Cardiac fibroblast (primary cell): ENCODE data around the gene PRR27.

Experiments
- DNase-seq, 2 donors: peaks; one replicate each; pipeline versions ENCODE4 v3.0.0 to v3.0.0-alpha.2; 2010; ENCODE audit warnings: low read depth in 2 of 2
- H3K4me3 ChIP-seq, 2 donors: replicated peaks in 1 of 2; 1 replicate in 1 of 2; 2 replicates in 1 of 2; pipeline ENCODE4 v1.5.1; 2011; ENCODE audit warnings: low read depth in 2 of 2, low read length in 2 of 2, mild to moderate bottlenecking in 2 of 2, moderate library complexity in 1 of 2
- CTCF ChIP-seq: IDR thresholded peaks from one replicate; pipeline ENCODE4 v1.5.1; 2011; ENCODE audit warnings: low read depth, mild to moderate bottlenecking, low read length, inconsistent platforms

Gene PRR27

GRCh38 chr4:70182517-70183167 lies 28.6 kb downstream of the PRR27 start:
- no peak overlapping the region for H3K4me3 ChIP-seq

DNA sequence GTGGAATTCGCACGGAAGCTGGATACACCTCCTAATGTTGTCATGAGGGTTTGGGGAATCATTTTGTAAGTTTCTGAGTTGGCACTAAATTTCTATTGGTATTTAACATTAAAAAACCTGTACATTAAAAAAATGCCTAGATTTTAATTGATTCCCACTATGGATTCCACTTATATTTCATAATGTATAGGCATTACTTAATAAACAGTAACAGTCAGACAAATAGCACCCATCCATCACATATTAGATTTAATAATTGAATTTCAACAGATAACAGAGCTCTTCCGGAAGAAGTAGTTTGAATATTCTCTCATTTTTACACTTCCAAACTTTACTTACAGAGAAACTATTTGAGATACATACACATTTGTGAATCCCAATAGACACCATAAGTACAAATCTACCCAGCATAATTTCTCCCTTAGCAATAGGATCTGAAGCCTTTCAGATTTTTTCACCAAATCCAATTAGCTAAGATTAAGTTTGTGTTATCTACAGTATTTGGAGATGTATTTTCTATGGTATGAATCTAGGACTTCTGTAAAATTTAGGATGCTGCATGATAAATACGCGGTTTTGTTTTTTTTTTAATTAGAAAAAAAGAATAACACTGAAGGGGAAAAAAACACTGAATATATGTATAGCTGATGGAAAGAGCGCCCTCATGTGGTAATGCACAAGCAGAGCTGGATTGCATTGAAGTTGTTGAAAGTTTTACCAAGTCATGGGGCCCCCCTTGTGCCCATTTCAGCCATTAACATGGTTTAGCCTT lies 29.3 kb downstream of the PRR27 start:
- peak; percentile 67 to 77 for DNase-seq
- TF ChIP-seq CTCF = peak; percentile 52
- no peak overlapping the region for H3K4me3 ChIP-seq

More at GRCh38 chr4:70182517-70183167, 28.6 kb downstream of the PRR27 start:
- no peak for DNase-seq
- TF ChIP-seq CTCF = no peak

DNA sequence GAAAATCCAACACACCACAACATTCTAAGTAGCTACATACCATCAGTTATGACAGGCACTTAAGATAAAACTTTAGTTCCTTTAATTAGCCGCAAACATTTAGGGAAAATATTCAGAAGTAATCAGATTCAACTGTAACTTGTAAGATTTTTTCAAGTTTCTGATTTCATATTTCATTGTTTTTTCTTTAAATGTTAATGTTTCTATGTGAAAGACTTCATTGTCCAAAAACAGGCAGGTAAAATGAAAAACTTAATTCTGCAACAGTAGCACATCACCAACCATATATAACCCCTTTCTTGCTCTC lies 29.9 kb downstream of the PRR27 start:
- H3K4me3 ChIP-seq = no peak overlapping the region
- no peak for TF ChIP-seq CTCF
- no peak for DNase-seq

DNA sequence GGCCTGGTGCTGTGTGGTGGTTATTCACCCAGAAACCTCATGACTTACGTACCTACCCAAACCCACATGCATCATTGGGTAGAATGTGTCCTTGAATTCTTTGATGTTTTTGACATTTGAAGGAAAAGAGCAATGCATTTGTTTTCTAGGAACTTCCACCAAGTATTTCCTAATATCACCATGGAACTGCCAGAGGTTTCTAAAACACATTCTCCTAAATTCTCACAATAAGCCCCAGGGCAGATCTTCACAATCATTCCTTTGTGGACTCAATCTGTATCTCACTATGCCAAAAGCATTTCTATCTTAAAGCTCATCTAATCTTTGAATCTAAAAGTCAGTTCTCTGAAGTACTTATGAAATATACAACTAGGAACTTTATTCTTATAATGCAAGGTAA lies 33.2 kb downstream of the PRR27 start:
- no peak for TF ChIP-seq CTCF
- DNase-seq = no peak
- H3K4me3 ChIP-seq = no peak overlapping the region

DNA sequence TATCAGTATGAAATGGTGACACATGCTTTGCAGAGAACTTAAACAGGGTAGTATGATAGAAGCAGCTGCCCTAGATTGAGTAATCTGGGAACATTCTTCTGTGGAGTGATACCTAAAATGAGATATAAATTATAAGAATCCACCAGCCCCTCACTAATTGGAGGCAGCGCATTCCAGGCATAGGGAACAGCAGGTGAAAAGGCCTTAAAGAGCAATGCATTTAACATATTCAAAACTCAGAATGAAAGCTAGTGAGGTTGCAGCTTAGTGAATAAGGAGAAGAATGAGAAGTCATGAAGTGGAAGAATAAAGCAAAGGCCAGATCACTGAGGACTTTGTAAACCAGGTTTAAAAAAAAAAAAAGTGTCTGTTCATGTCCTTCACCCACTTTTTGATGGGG lies 36.5 kb downstream of the PRR27 start:
- TF ChIP-seq CTCF = no peak
- H3K4me3 ChIP-seq = no peak overlapping the region
- DNase-seq = no peak

DNA sequence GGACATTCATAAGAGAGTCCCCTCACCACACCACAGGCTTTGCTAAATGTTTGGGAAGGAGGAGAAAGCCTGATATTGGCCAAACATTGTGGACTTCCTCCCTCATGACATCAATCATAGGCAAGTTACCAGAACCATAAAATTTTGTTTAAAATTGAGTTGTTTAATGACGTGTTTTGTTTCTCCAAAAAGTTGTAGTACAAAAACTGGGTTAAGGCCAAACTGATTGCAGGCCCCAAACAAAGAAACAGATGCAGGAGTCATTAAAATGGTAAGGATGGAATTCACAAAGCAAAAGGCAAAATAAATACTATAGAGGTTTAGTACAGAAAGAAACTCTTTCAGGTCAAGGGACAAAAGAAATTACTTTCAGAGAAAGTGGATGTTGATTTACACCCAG lies 37.6 kb downstream of the PRR27 start:
- DNase-seq = no peak
- H3K4me3 ChIP-seq = no peak overlapping the region
- no peak for TF ChIP-seq CTCF
